Activated T-helper 1 cell treated with anti-CD3 and anti-CD28 coated beads, Interleukin-2, amount 50 U/mL, for 16 hours (primary cell): Measurements from ENCODE around the gene ELP1.

Source experiments
- DNase-seq, 2 donors: peaks; one replicate each; pipeline ENCODE4 v3.0.0-alpha.2; 2020; ENCODE audit warnings: low read depth in 1 of 2, low spot score in 1 of 2

ELP1 gene

DNA sequence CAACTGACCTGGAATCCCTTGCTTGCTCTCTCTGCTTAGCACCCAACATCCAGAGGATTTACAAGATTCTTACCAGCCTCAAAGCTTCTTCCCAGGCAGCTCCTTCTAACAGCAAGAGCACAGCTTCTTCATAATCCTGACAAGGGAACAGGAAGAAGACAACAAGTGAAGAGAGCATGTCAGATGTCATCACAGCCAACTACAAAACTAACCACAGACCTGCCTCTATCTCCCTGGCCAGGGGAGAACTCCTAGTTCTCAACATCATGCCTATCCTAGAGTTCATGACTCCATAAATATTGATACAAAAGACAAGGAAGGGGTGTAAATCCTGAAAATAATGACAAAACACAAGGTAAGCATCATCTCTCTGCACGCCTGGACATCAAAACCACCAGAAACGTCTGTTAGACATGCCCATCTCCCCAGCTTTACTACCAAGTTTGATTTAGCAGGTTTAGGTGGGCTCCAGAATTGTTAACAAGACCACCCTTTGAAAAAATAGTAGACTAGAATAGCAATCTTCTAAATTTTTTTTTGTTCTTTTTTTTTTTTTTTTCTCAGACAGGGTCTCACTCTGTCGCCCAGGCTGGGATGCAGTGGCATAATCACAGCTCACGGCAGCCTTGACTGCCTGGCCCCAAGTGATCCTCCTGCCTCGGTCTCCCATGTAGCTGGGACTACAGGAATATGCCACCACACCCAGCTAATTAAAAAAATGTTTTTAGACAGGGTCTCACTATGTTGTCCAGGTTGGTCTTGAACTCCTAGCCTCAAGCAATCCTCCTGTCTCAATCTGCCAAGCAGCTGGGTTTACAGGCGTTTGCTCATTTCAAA is 51.7 kb downstream of the ELP1 start:
- DNase-seq: no peak

DNA sequence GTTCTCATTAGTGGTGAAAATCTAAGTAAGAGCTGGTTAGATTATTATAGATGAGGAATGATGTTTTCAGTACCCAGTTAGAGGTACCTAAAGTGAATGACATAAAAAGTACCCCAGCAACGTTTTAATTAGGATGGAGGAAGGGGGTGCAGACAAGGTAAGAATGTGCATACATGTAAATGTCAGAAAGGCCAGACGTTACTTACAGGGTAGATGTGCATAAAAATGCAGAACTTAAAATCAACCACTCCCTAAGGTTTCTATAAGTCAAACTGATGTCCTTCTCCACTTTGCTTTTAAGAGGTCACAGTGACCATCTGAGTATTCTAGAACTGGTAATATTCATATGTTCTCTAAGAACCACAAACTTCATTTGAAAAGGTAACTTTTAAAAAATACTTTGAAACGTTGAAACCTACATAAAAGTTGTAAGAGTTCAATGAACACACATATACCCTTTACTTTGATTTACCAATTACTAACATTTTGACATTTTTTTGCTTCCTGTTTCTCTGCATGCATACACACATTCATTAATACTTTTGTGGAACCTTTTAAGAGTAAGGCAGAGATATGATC is 53.1 kb downstream of the ELP1 start:
- DNase-seq: no peak

DNA sequence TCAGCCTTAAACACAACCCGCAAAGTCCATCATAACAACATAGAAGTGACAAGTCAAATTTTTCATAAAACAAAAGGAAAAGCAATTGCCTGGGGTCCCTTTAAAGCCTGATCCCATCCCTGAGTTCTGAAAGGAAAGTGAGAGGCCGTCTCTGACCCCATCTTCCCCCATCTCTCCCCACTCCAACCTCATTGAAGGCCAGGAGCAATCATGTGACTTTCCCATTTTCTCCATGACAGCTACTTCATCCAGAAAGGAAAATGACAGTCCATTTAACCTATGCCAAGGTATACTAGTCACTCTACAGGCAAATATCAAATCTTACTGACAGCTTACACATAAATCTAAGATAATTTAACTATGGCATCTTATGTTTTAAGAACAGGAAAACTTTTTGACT is 56.4 kb downstream of the ELP1 start:
- no peak for DNase-seq

DNA sequence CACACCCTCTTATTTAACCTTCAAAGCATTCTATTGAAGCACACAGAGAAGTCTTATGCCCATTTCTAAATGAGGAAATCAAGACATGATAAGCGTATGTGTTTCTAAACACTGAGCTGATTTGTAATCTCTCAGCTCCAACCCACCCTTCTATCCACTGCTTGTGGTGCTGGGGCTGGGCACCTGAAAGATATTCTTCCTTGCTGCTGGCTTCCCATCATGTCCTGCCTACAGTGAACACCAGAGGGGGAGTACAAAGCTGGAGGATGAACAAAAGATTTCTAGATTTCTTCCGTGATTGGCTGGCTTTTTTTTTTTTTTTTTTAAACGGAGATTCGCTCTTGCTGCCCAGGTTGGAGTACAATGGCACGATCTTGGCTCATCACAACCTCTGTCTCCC is 57.5 kb downstream of the ELP1 start:
- DNase-seq: no peak

DNA sequence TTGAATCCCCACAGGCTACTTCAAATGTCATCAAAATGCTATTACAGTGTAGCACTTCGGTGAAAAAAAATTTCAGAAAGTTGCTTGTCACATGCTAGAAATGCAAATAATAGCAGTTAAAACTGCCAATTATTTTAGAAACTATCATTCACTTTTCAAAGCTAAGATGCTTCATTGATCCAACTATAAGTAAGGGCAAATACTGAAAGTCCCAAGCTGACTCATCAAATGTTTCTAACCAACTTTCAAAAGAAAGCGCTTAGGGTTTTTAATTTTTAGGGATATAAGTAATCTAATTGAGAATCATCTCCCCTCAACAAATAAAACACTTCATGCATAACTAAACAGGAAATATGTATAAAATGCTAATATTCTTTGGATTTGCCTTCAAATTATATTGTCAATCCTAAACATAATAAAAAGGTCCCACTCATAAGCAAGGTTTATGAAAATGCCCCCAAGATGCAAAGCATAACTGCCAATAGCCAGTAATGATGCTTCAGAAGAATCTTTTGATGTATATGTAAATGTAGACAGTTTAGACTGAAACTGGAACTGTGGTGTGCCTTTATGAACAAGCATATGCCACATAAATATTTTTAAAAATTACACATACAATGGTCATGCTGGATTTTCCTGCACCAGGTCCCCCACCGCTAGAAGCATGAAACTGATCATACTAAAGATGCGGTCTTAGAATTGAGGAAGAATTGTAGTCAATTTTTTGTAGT is 59.7 kb downstream of the ELP1 start:
- DNase-seq: no peak

DNA sequence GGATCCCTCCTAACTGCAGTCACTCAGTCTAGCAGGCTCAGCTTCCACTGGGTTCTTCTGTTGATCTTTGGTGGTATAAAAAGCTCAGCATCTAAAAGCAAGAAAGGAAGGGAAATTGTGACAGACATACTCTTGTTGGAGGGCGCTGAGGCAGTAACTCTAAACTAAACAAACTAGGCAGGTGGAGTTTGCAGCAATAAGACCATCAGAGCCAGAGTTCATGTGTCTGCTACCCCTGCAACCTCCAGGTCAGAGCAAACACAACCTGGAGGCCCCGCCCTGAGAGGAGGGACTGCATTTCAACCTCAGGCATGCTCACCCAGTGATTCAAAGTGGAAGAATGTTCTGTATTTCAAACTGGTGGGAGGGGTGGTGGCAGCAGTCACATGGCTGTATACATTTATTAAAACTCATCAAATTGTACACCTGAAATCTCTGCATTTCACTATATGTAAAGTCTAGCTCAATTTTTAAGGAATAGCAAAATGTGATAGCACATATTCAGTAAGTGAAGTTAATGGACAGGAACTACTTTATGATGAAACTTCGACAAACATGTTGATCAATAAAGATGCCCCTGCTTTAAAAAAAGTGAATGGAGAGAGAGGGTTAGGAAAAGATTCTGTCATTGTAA is 64.7 kb downstream of the ELP1 start:
- DNase-seq: no peak

DNA sequence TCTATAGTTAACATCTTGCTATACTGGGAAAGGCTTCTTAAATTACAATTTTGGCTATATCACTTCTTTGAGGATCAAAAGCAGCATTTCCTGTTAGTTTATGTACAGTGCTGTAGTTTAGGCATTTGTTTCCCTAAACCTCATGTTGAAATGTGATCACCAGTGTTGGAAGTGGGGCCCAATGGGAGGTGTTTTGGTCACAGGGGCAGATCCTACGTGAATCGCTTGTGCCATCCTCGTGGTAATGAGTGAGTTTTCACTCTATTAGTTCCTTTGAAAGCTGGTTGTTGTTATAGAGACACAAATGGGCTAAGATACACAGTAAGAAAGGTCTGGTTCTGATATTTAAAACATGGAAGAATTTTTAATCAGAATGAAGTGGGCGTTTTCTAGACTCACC is 66.1 kb downstream of the ELP1 start:
- no peak for DNase-seq

DNA sequence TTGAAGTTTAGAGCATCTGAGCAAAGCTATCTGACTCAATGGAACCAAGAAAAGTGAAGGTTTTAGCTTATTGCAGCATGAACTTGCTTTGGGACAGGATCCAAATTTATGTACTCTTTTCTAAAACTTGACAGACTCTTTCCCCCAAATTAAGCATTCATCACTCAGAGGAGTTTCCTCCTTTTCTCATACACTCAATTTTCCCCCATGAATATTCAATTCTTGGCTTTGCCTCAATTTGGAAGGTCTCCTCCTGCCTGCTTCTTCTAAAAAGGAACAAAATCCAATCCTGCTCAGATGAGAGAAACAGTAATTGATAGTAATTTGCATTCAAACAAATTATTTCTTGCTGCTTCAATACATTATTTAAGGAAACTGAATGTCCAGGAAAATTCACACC is 66.8 kb downstream of the ELP1 start:
- DNase-seq: no peak

DNA sequence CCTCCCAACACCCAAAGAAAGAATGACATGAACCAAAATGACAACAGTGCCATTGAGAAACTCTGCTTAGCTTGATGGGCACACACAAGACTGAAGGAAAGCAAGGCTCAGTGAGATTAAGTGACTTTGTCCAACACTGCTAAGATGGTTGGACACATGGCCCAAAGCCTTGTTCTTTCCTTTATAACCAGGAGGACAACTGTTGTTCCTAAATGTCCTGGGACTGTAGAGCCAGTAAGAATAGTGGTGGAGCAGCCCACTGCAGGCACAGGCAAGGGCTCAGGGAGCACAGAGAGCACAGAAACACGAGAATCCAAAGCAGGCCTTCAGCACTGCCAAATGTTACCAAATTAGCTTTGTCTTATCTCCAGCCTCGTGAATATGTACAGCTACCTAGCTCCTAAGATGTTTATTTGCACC is 67.9 kb downstream of the ELP1 start:
- DNase-seq: no peak

DNA sequence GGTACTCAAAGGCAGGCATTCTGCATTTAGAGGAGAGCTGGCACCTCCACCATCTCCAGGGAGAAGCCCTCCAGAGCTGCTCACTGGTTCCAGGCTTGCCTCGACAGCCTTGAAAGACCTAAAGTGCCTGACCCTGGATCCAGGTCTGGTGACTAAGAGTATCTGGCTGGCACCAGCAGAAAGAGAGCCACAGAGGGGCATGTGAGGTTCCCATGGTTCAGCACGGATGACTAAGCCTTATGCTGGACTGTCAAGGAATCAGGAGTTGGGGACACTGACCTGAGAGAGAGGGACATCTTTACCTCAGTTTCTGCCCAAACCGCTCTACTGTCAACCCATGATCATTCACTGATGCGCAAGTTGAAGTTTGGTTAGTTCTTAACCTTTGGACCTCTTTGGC is 68.9 kb downstream of the ELP1 start:
- no peak for DNase-seq

DNA sequence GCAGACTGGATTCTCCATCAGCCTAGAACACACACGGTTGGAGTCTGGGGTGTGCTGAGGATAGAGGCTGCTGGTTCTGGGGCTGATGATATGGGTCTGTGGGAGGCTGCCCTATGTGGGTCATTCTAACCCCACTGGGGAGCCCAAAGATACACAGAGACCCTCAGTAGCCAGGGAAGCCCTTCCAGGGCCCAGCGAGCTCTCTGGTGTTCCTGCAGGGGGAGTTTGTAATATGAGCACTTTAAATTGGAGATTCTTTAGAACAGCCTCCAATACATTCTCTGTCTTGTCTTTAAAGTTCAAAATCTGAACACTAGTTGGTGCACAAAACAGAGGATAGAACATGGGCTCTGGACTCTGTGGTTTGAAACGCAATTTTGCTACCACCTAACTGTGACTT is 69.5 kb downstream of the ELP1 start:
- no peak for DNase-seq

DNA sequence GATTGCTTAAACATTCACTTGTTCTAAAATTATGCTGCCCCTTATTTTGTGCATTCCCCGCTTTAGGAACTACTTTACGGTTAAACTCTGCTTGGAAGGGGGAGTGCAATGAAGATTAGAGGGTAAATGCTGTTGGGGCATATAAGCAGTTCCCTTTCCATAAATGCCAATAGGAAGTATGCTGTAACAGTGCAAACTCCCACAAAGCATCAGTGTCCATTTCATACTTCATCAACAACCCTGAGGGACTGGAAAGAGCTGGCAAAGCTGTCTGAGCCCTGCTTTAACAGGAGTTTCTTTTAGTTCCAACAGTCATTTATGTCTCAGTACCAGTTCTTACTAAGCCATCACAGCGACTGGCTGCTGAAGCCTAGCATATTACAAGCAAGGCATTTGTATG is 70.0 kb downstream of the ELP1 start:
- DNase-seq: no peak

DNA sequence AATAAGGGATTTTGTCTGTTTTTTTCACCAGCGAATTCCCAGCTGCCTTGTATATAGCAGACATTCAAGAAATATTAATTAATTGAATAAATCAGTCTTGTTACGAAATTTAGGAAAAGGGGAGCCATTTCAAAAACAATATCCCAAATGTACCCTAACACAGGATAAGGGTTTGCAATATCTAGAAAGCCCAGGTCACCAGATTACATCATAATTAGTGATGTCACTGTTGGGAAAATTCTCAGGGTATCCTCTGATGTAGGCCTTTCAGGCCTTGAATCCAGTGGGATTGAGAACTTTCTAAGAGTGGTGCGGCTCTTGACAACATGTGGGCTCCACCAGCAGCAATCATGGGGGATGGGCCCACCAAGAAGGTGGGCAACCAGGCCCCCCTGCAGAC is 71.9 kb downstream of the ELP1 start, which contains the start of gene ACTL7A:
Gene ACTL7A (plus strand): TSS at position 270 of the 400 bp plus-strand sequence. CDS start 57 bp downstream, at position 327.
- DNase-seq: no peak

DNA sequence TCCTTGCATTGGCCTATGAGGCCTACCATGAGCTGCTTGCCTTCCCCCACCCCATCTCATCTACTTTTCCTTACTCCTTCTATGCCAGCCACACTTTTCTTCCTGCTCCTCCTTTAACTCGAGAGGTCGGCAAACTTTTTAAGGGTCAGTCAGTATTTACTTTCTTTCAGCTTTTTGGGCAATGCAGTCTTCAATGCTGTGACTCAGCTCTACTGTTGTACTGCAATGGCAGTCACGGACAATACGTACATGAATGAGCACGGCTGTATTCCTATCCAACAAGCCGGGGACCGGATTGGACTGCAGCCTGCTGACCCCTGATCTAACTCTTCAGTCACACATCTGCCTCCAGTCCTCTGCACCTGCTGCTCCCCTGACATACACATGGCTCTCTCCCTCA is 72.5 kb downstream of the ELP1 start:
- no peak for DNase-seq

DNA sequence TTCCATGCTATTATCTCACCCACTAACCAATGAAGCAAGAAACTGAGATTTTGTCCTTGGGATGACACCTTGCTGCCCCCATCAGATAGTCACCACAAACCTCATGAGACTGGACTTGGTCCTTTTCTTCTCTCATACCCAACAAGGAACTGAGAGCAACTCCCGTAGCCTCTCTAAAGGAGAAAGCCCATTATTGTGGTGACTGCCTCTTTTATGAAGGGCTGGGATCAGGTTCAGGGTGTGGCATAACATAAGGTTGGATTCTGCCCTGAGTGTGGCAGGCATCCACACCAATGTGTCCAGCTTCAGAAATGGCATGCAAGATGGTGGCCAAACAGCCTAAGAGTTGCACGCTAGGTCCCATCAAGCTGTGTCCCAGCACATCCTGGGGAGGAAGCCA is 73.2 kb downstream of the ELP1 start:
- DNase-seq: no peak

DNA sequence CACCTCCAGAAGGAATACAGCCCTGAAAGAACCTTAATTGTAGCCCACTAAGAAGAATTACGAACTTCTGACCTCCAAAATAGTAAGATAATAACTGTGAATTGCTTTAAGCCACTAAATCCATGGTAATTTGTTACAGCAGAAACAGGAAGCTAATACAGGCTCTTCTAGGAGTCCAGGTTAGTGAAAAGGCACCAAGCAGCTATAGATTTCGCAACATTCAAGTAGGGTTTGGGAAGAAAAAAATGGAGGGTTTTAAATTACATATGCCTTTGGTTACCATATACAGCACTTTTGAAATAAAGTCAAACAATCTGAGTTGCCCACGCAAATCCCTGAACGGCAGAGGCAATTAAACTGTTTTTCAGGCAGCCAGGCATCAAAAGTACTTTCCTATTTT is 73.6 kb downstream of the ELP1 start:
- DNase-seq: no peak

DNA sequence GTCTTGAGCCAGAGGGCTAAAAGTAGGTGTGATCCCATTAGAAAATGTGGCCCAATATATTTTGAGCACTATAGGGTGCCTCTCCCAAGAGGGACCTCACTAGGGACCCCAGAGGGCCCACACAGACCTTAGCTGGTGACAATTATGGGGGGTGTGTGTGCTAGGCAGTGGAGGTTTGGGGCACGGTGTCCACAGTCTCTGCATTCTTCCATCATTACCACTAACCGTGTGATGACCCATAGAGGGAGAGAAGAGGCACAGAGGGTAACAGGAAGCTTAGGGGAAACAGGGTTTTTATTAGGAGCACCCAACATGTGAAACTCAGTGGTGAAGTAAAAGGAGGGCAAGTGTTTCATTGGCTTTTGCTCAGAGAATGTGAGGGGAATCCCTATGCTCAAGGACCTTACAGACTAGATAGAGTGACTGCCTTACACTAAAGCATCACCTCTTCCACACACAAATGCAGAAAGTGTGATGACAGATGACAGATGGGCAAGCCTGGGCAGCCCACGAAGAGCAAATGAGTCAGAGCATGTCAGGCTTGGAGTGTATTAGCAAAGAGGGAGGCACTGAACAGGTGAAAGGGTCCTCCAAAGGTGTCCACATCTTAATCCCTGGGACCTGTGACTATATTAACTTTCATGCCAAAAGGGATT is 74.3 kb downstream of the ELP1 start:
- no peak for DNase-seq

DNA sequence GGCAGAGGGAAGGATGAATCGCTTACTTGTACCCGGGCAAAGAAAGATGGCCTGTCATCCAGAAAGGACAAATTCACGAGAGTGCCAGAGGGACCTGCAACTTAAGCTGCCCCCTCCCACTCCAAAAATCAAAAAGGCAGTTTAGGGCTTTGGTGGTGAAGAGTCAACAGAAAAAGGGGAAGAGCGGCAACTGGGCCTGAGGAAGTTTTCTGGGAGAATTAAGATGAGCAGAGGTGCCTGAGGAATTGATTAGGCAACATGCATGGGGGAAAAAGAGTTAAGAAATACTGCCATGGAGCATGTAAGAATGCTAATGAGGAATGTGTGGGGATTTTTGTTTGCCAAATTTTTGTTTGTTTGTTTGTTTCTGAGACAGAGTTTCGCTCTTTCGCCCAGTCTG is 76.4 kb downstream of the ELP1 start:
- DNase-seq: no peak

DNA sequence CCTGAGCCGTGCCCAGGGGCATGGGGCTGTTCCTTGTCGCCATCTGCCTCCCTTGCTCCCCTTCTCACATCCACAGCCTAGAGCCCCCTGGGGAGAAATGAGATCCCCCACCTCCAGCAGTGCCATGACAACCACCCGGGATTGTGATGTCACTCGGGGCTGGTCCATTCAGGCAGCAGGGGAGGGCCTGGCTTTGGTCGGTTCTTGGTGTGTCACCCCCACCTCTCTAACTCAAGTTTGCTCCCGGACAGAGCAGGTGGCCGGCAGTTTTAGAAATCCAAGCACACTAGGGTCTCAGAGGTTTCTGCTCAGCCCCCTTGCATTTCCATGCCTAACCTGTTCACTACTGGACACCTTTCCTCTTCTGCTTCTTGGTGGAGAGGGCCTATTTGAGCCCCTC is 78.0 kb downstream of the ELP1 start, which contains the start of gene ACTL7B:
Gene ACTL7B (minus strand): TSS at position 99 of the 400 bp plus-strand sequence. CDS start 56 bp downstream, at position 43.
- no peak for DNase-seq

DNA sequence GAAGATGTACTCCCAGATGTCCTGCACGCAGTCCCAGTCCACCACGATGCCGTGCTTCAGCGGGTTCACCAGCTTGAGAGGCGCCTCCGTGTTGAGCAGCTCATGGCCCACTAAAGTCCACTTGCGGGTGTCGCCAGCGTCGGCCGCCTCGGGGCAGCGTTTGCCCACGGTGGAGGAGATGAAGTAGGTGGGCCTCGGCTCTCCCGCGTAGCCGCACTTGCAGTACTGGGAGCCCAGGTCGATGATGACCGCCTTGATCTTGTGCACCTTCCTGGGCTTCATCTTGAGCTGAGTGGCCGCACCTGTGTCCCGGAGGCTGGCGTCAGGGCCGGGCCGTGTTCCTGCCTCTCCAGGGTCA is 78.4 kb downstream of the ELP1 start:
- no peak for DNase-seq
